Neural progenitor cell (in vitro differentiated cells): ENCODE results near the gene OR8B12. TPM values are rescaled to one million over a fixed set of nuclear protein-coding genes. Genes with fewer than 3 reads are reported as not detected.

Experiments used
- DNase-seq: peaks from one replicate; pipeline ENCODE4 v3.0.0-alpha.2; 2016; ENCODE audit warnings: low spot score
- H2AFZ ChIP-seq: fragments of 200-600 bp; sonication (generic); replicated peaks from 2 replicates; pipeline ENCODE4 v1.6.1; 2016; ENCODE audit warnings: antibody characterized with exemption
- H3F3A ChIP-seq: fragments of 200-600 bp; sonication (generic); 2 replicates; pipeline ENCODE4 v1.6.1; 2016; ENCODE audit warnings: antibody characterized with exemption, low read depth
- H3K27ac ChIP-seq: fragments of 200-600 bp; sonication (generic); 2 replicates; pipeline ENCODE4 v1.5.1; 2016; ENCODE audit warnings: mild to moderate bottlenecking
- H3K27me3 ChIP-seq: fragments of 200-600 bp; sonication (generic); 2 replicates; pipeline ENCODE4 v1.6.1; 2016; ENCODE audit warnings: mild to moderate bottlenecking, moderate library complexity
- H3K36me3 ChIP-seq: fragments of 200-600 bp; sonication (generic); 2 replicates; pipeline ENCODE4 v1.5.1; 2016
- H3K4me1 ChIP-seq: fragments of 200-600 bp; sonication (generic); 2 replicates; pipeline ENCODE4 v1.6.1; 2016; ENCODE audit warnings: mixed run types
- H3K4me2 ChIP-seq: fragments of 200-600 bp; sonication (generic); 2 replicates; pipeline ENCODE4 v1.6.1; 2016
- H3K4me3 ChIP-seq: fragments of 200-600 bp; sonication (generic); 2 replicates; pipeline ENCODE4 v1.5.1; 2016
- H3K79me2 ChIP-seq: fragments of 200-600 bp; sonication (generic); 2 replicates; pipeline ENCODE4 v1.6.1; 2016; ENCODE audit warnings: low read depth
- H3K9ac ChIP-seq: fragments of 200-600 bp; sonication (generic); 2 replicates; pipeline ENCODE4 v1.6.1; 2016
- H3K9me3 ChIP-seq: fragments of 200-600 bp; sonication (generic); 2 replicates; pipeline ENCODE4 v1.5.1; 2016; ENCODE audit warnings: low read depth
- H4K20me1 ChIP-seq: fragments of 200-600 bp; sonication (generic); 2 replicates; pipeline ENCODE4 v1.6.1; 2016; ENCODE audit warnings: low read depth
- H3K27ac Mint-ChIP-seq: 3 replicates; pipeline ENCODE4 v1.8.0; 2021; ENCODE audit warnings: mixed read lengths
- H3K27me3 Mint-ChIP-seq: 2 replicates; pipeline ENCODE4 v1.8.0; 2022; ENCODE audit warnings: low read depth, mild to moderate bottlenecking, inconsistent platforms, moderate library complexity, mixed read lengths; ENCODE audit not compliant: insufficient read depth
- H3K36me3 Mint-ChIP-seq: 3 replicates; pipeline ENCODE4 v1.8.0; 2021; ENCODE audit warnings: mixed read lengths
- H3K4me1 Mint-ChIP-seq: 3 replicates; pipeline ENCODE4 v1.8.0; 2021; ENCODE audit warnings: mixed read lengths
- H3K4me3 Mint-ChIP-seq: 3 replicates; pipeline ENCODE4 v1.8.0; 2021; ENCODE audit warnings: mild to moderate bottlenecking, moderate library complexity, mixed read lengths
- H3K9me3 Mint-ChIP-seq: 3 replicates; pipeline ENCODE4 v1.8.0; 2020; ENCODE audit warnings: mixed read lengths
- EZH2 ChIP-seq: fragments of 200-600 bp; sonication (generic); IDR thresholded peaks from 2 replicates; pipeline ENCODE4 v1.6.1; 2017; ENCODE audit warnings: antibody characterized with exemption, mild to moderate bottlenecking, moderate library complexity
- EZH2phosphoT487 ChIP-seq: fragments of 200-600 bp; sonication (generic); IDR thresholded peaks from 2 replicates; pipeline ENCODE4 v1.6.1; 2017; ENCODE audit warnings: antibody characterized with exemption
- total RNA-seq: library from RNA; depleted of rRNA; stranded (reverse); fragments of >200 nt; gene quantifications from 2 replicates; pipeline ENCODE4 v1.2.3, GENCODE V29; 2015; ENCODE audit warnings: low replicate concordance
- TF ChIP-seq, protein P1 (sequence below): fragments of 200-600 bp; sonication (generic); IDR thresholded peaks from 2 replicates; pipeline ENCODE4 v1.5.1; 2017; ENCODE audit warnings: antibody characterized with exemption, mild to moderate bottlenecking

The OR8B12 gene
- total RNA-seq, 1 donor from 2014 or later, result not detected

DNA sequence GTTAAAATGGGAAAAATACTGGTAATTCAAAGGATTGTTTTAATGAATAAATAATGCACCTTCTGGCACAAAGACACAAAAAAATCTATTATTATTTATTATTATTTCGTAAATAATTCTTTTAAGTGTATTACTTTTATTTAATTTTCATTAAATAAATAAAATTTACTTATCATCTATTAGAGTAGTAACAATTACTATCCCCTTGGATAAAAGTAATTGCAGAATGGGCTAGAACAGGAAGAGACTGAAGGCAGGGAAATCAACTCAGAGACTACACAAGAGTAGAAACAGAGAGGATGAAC, 23.0 kb downstream of the OR8B12 start:
- no peaks in the 10 kb centered on the region for H4K20me1 ChIP-seq
- H3K79me2 ChIP-seq, result no peaks in the 10 kb centered on the region
- H3K27ac ChIP-seq, result no peak overlapping the region
- Mint-ChIP-seq H3K27me3 (no peaks in the 10 kb centered on the region), H3K4me1 (peaks cover 9% of the 10 kb centered on the region), H3K27ac (no peak overlapping the region), H3K4me3 (no peak overlapping the region), H3K9me3 (no peaks in the 10 kb centered on the region), H3K36me3 (no peaks in the 10 kb centered on the region)
- H3K4me1 ChIP-seq, result no peaks in the 10 kb centered on the region
- H2AFZ ChIP-seq, result no peak overlapping the region
- TF ChIP-seq, protein P1, sequence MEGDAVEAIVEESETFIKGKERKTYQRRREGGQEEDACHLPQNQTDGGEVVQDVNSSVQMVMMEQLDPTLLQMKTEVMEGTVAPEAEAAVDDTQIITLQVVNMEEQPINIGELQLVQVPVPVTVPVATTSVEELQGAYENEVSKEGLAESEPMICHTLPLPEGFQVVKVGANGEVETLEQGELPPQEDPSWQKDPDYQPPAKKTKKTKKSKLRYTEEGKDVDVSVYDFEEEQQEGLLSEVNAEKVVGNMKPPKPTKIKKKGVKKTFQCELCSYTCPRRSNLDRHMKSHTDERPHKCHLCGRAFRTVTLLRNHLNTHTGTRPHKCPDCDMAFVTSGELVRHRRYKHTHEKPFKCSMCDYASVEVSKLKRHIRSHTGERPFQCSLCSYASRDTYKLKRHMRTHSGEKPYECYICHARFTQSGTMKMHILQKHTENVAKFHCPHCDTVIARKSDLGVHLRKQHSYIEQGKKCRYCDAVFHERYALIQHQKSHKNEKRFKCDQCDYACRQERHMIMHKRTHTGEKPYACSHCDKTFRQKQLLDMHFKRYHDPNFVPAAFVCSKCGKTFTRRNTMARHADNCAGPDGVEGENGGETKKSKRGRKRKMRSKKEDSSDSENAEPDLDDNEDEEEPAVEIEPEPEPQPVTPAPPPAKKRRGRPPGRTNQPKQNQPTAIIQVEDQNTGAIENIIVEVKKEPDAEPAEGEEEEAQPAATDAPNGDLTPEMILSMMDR, result no peak
- TF ChIP-seq EZH2phosphoT487 (no peak), EZH2 (no peak)
- no peaks in the 10 kb centered on the region for H3K36me3 ChIP-seq
- no peak overlapping the region for H3K4me2 ChIP-seq
- no peaks in the 10 kb centered on the region for H3F3A ChIP-seq
- DNase-seq, result no peak
- H3K9me3 ChIP-seq, result no peaks in the 10 kb centered on the region
- no peaks in the 10 kb centered on the region for H3K27me3 ChIP-seq
- H3K4me3 ChIP-seq, result no peak overlapping the region
- H3K9ac ChIP-seq, result no peak overlapping the region

DNA sequence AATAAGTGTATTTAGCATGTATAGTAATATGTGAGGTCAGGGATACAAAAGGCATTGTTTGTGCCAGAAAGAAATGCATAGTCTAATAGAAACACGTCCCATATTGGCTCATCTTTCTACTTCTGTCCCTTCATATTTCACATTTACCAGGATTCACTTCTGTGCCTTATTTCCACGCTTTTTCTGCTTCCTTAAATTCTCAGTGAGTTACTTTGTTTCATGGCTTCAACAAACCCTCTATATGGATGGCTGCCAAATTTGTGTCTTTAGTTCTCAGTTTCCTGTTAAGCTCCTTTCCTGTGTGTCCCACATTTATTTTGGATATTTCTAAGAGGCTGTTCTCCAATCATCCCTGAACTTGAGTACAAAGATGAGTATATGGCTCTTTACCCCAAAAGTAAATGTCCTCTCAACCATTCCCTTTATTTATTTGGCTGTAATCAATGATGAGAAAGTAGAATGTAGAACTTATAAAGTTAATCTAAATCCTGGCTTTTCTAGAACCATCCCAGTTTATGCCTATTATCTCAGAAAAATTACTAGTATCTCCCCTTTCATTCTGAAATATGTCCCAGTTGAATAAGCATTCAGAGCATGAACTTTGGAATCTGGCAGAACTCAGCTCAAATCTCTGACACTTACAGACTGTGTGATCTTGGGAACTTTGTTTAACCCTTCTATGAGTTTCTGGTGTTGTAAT, 23.5 kb downstream of the OR8B12 start:
- no peak overlapping the region for H2AFZ ChIP-seq
- H3K27ac Mint-ChIP-seq, result no peak overlapping the region
- no peaks in the 10 kb centered on the region for H3K27me3 ChIP-seq
- H3K27me3 Mint-ChIP-seq, result no peaks in the 10 kb centered on the region
- H3F3A ChIP-seq, result no peaks in the 10 kb centered on the region
- no peaks in the 10 kb centered on the region for H3K79me2 ChIP-seq
- H3K4me3 Mint-ChIP-seq, result no peak overlapping the region
- DNase-seq, result no peak
- no peaks in the 10 kb centered on the region for H3K36me3 ChIP-seq
- no peaks in the 10 kb centered on the region for H3K9me3 Mint-ChIP-seq
- no peak for TF ChIP-seq EZH2
- TF ChIP-seq, protein P1, result no peak
- TF ChIP-seq EZH2phosphoT487, result no peak
- no peaks in the 10 kb centered on the region for H3K9me3 ChIP-seq
- no peak overlapping the region for H3K4me2 ChIP-seq
- H3K36me3 Mint-ChIP-seq, result no peaks in the 10 kb centered on the region
- no peaks in the 10 kb centered on the region for H4K20me1 ChIP-seq
- H3K27ac ChIP-seq, result no peak overlapping the region
- no peaks in the 10 kb centered on the region for H3K4me1 ChIP-seq
- peaks cover 9% of the 10 kb centered on the region for H3K4me1 Mint-ChIP-seq
- H3K4me3 ChIP-seq, result no peak overlapping the region
- no peak overlapping the region for H3K9ac ChIP-seq

DNA sequence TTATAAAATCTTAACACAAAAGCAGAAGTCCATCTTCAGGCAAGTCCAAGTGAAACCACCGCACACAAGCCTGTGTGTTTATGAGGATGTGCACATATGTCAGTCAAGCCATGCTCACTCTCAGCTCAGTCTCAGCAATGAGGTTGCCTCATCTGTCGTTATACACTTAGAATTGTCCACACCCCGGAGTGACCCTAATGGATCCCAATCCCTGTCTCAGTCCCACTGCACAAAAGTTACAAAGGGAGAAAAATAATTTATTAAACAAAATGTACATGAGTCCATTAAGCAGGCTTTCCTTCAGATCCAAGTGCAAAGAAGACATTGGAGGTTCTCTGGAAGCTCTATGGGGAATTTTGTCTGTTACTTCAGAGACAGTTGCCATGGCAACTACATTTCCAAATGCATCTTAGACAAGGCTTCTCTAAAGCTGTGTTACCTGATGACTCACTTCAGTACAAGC, 24.4 kb downstream of the OR8B12 start:
- H3K27me3 ChIP-seq, result no peaks in the 10 kb centered on the region
- Mint-ChIP-seq H3K27me3 (no peaks in the 10 kb centered on the region), H3K27ac (no peak overlapping the region), H3K36me3 (no peaks in the 10 kb centered on the region), H3K9me3 (no peaks in the 10 kb centered on the region), H3K4me3 (no peak overlapping the region), H3K4me1 (peaks cover 9% of the 10 kb centered on the region)
- no peaks in the 10 kb centered on the region for H3K36me3 ChIP-seq
- no peaks in the 10 kb centered on the region for H3K9me3 ChIP-seq
- no peak overlapping the region for H2AFZ ChIP-seq
- H4K20me1 ChIP-seq, result no peaks in the 10 kb centered on the region
- no peak overlapping the region for H3K9ac ChIP-seq
- H3K79me2 ChIP-seq, result no peaks in the 10 kb centered on the region
- H3K4me3 ChIP-seq, result no peak overlapping the region
- H3F3A ChIP-seq, result no peaks in the 10 kb centered on the region
- H3K4me2 ChIP-seq, result no peak overlapping the region
- no peak for DNase-seq
- no peak overlapping the region for H3K27ac ChIP-seq
- H3K4me1 ChIP-seq, result no peaks in the 10 kb centered on the region
- no peak for TF ChIP-seq EZH2
- TF ChIP-seq, protein P1, result no peak
